LNCaP clone FGC (cell line): ENCODE measurements around the gene SLC24A5.

ENCODE experiments used
- DNase-seq: peaks from one replicate; pipeline ENCODE4 v3.0.0-alpha.2; 2011; ENCODE audit warnings: low read depth
- H3K4me3 ChIP-seq: 2 replicates; pipeline ENCODE4 v1.5.1; 2011; ENCODE audit warnings: mild to moderate bottlenecking, low read depth, low read length, control low read depth
- TF ChIP-seq, protein P1 (sequence below): IDR thresholded peaks from 2 replicates; pipeline ENCODE4 v1.5.1; 2012; ENCODE audit warnings: mild to moderate bottlenecking; ENCODE audit not compliant: control insufficient read depth, insufficient read depth; ENCODE audit errors: extremely low read depth

SLC24A5 gene

DNA sequence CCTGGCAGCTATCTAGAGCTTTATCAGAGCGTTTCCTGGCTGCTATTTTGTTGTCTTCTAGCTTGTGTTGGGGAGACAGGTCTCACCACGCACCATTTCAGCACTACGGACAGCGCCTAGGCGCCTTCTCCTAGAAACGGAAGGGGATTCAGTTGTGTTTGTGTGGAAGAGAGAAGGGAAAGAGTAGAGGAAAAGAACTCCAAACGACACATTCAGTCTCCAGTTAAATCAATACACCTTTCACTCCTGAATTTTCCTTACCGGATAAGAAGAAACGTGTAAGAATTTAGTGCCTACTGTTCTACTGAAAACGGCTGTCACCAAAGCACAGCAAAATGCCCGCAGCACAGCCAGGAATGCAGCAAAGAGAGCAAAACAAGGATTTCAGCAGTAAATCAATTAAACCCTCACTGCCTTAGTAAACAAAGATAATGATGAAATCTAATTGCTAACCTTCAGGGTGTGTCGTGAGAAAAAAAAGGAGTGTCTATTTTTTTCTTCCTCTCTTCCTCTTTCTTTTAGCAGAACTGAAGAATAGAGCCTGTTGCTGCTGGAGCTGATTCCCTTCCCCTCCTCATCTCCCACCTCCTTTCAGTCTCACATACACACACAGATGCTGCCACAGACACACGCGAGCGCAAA lies 70.3 kb downstream of the SLC24A5 start:
- TF ChIP-seq, protein P1, sequence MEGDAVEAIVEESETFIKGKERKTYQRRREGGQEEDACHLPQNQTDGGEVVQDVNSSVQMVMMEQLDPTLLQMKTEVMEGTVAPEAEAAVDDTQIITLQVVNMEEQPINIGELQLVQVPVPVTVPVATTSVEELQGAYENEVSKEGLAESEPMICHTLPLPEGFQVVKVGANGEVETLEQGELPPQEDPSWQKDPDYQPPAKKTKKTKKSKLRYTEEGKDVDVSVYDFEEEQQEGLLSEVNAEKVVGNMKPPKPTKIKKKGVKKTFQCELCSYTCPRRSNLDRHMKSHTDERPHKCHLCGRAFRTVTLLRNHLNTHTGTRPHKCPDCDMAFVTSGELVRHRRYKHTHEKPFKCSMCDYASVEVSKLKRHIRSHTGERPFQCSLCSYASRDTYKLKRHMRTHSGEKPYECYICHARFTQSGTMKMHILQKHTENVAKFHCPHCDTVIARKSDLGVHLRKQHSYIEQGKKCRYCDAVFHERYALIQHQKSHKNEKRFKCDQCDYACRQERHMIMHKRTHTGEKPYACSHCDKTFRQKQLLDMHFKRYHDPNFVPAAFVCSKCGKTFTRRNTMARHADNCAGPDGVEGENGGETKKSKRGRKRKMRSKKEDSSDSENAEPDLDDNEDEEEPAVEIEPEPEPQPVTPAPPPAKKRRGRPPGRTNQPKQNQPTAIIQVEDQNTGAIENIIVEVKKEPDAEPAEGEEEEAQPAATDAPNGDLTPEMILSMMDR = no peak
- H3K4me3 ChIP-seq = no peak overlapping the region
- peak; percentile 50 for DNase-seq

DNA sequence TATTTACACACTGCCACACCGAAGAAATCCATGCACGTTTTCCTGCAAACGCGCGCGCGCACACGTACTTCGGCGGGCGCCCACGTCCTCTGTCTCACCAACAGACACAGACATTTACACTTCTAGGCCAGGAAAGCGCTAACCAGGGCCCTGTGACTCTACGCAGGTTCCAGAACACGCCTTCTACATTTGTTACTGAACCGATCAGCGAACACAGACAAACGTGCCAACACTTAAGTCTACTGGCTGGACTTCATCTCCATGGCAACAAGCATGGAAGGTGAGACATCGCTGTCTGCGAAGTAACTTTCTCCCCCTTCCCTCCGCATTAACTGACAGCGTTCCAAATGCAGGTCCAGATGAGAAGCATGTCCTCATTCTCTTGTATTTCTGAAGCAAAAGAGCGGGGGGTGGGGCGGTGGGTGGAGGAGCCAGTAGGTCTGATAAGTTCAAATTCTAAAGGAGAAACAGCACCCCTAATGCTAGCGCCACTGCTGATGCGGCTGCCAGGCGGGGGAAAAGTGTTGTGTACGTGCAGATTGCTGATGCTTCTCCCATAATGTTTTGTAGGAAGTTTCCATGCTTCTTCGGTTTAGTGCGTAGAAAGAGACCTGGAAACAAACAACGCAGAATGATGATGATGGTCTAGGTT lies 70.9 kb downstream of the SLC24A5 start, which contains the start of gene CTXN2:
CTXN2 (plus strand) TSS at position 92 of the 652 bp plus-strand sequence. CDS start 9,636 bp downstream, outside the sequence.
- H3K4me3 ChIP-seq = no peak within 1 kb of the TSS
- DNase-seq = no peak
- TF ChIP-seq, protein P1 = no peak
